IMR-90 (cell line): ENCODE measurements around the gene HIVEP3. TPM values are rescaled to one million over a fixed set of nuclear protein-coding genes. Genes with fewer than 3 reads are reported as not detected.

Experiments used
- ATAC-seq: fragments of 200-7000 bp; cut with Tn5 transposase; 2 replicates; pipeline ENCODE4 v1.9.1; 2020; ENCODE audit warnings: low read depth, mild to moderate bottlenecking, moderate library complexity
- BruUV-seq: library from RNA; stranded (reverse); fragments of 400-500 nt; replicated peaks from 2 replicates; lab custom pipeline; 2021; lab: Mats Ljungman, UMichigan
- CTCF ChIA-PET: fragments of 300-600 bp; formaldehyde crosslinking; extraction: SDS; loops from one replicate; lab custom pipeline; 2021; ENCODE audit warnings: antibody characterized with exemption; lab: Yijun Ruan, JAX
- POLR2A ChIA-PET: fragments of 300-600 bp; sonication (Branson Sonifier 250); formaldehyde crosslinking; loops from one replicate; lab custom pipeline; 2022; ENCODE audit warnings: antibody characterized with exemption; ENCODE audit not compliant: unreplicated experiment; lab: Charles Lee
- DNase-seq: peaks from one replicate; pipeline ENCODE4 v3.0.0; 2013
- H2AFZ ChIP-seq: replicated peaks from 2 replicates; pipeline ENCODE3; 2013; ENCODE audit warnings: low read length, mild to moderate bottlenecking; ENCODE audit not compliant: poor library complexity
- H2AK5ac ChIP-seq: 2 replicates; pipeline ENCODE4 v1.6.1; 2013; ENCODE audit warnings: low read depth, low read length, inconsistent platforms
- H2AK9ac ChIP-seq: replicated peaks from 2 replicates; pipeline ENCODE3; 2013; ENCODE audit warnings: mild to moderate bottlenecking, low read depth, low read length, moderate library complexity; ENCODE audit not compliant: poor library complexity
- H2BK120ac ChIP-seq: 2 replicates; pipeline ENCODE4 v1.6.1; 2013; ENCODE audit warnings: low read depth, low read length, inconsistent platforms
- H2BK15ac ChIP-seq: 3 replicates; pipeline ENCODE4 v1.6.1; 2013; ENCODE audit warnings: low read depth, low read length, inconsistent platforms
- H2BK20ac ChIP-seq: 2 replicates; pipeline ENCODE4 v1.6.1; 2013; ENCODE audit warnings: low read depth, mild to moderate bottlenecking, inconsistent platforms, low read length, moderate library complexity
- H2BK5ac ChIP-seq: 2 replicates; pipeline ENCODE4 v1.6.1; 2013; ENCODE audit warnings: mild to moderate bottlenecking, low read depth, low read length, inconsistent platforms; ENCODE audit not compliant: poor library complexity, severe bottlenecking
- H3K14ac ChIP-seq: replicated peaks from 2 replicates; pipeline ENCODE4 v1.6.1; 2013; ENCODE audit warnings: low read depth, low read length, inconsistent platforms
- H3K18ac ChIP-seq: 2 replicates; pipeline ENCODE4 v1.6.1; 2013; ENCODE audit warnings: low read depth, low read length, control low read depth
- H3K23ac ChIP-seq: 2 replicates; pipeline ENCODE4 v1.6.1; 2013; ENCODE audit warnings: low read depth, low read length, inconsistent platforms
- H3K27ac ChIP-seq: 2 replicates; pipeline ENCODE4 v1.5.1; 2013; ENCODE audit warnings: mild to moderate bottlenecking, control low read depth, low read length; ENCODE audit not compliant: insufficient read depth
- H3K27me3 ChIP-seq: 2 replicates; pipeline ENCODE4 v1.6.1; 2013; ENCODE audit warnings: low read length; ENCODE audit not compliant: control insufficient read depth, insufficient read depth
- H3K36me3 ChIP-seq: 2 replicates; pipeline ENCODE4 v1.6.1; 2013; ENCODE audit warnings: low read length, mixed read lengths; ENCODE audit not compliant: control insufficient read depth, insufficient read depth
- H3K4ac ChIP-seq: 2 replicates; pipeline ENCODE4 v1.6.1; 2013; ENCODE audit warnings: low read depth, low read length, inconsistent platforms
- H3K4me1 ChIP-seq: 2 replicates; pipeline ENCODE4 v1.6.1; 2013; ENCODE audit warnings: low read length, mixed read lengths; ENCODE audit not compliant: control insufficient read depth, insufficient read depth
- H3K4me2 ChIP-seq: 2 replicates; pipeline ENCODE4 v1.6.1; 2013; ENCODE audit warnings: low read depth, mild to moderate bottlenecking, control low read depth, low read length, moderate library complexity
- H3K4me3 ChIP-seq: 2 replicates; pipeline ENCODE4 v1.5.1; 2013; ENCODE audit warnings: low read depth, mild to moderate bottlenecking, control low read depth, low read length, moderate library complexity; ENCODE audit not compliant: insufficient read depth
- H3K56ac ChIP-seq: 2 replicates; pipeline ENCODE4 v1.6.1; 2013; ENCODE audit warnings: low read length, inconsistent platforms; ENCODE audit not compliant: insufficient read depth; ENCODE audit errors: extremely low read depth
- H3K79me1 ChIP-seq, 2 experiments: 2 replicates each; pipeline ENCODE4 v1.6.1; 2013; ENCODE audit warnings: low read length in 2 of 2, inconsistent platforms in 1 of 2, low read depth in 1 of 2
- H3K9ac ChIP-seq: 2 replicates; pipeline ENCODE4 v1.6.1; 2013; ENCODE audit warnings: low read depth, low read length, control low read depth
- H3K9me1 ChIP-seq: 2 replicates; pipeline ENCODE4 v1.6.1; 2013; ENCODE audit warnings: low read length, inconsistent platforms; ENCODE audit not compliant: insufficient read depth
- H3K9me3 ChIP-seq: 2 replicates; pipeline ENCODE4 v1.6.1; 2013; ENCODE audit warnings: low read length; ENCODE audit not compliant: control insufficient read depth, insufficient read depth
- H4K20me1 ChIP-seq: 2 replicates; pipeline ENCODE4 v1.6.1; 2013; ENCODE audit warnings: low read length, inconsistent platforms; ENCODE audit not compliant: insufficient read depth
- H4K5ac ChIP-seq: 2 replicates; pipeline ENCODE4 v1.6.1; 2013; ENCODE audit warnings: mild to moderate bottlenecking, low read depth, low read length, control low read depth
- H4K8ac ChIP-seq, 2 experiments: 2 replicates each; pipeline ENCODE4 v1.6.1; 2013; ENCODE audit warnings: low read depth in 2 of 2, low read length in 2 of 2, control low read depth in 1 of 2, inconsistent platforms in 1 of 2
- H4K91ac ChIP-seq: 2 replicates; pipeline ENCODE4 v1.6.1; 2013; ENCODE audit warnings: low read depth, low read length, inconsistent platforms; ENCODE audit not compliant: insufficient read depth
- BHLHE40 ChIP-seq: fragments of 150-350 bp; IDR thresholded peaks from 2 replicates; pipeline ENCODE4 v1.6.1; 2016; ENCODE audit warnings: mild to moderate bottlenecking, low read depth, low read length
- CEBPB ChIP-seq: IDR thresholded peaks from 2 replicates; pipeline ENCODE4 v1.6.1; 2012; ENCODE audit warnings: low read depth, low read length, improper control_type of control experiment
- CHD1 ChIP-seq: IDR thresholded peaks from 2 replicates; pipeline ENCODE4 v1.6.1; 2012; ENCODE audit warnings: low read depth, low read length, improper control_type of control experiment
- ELK1 ChIP-seq: fragments of 150-350 bp; IDR thresholded peaks from 2 replicates; pipeline ENCODE4 v1.6.1; 2016; ENCODE audit warnings: low read depth, mild to moderate bottlenecking, low read length, moderate library complexity, borderline replicate concordance
- FOS ChIP-seq: fragments of 150-350 bp; IDR thresholded peaks from 2 replicates; pipeline ENCODE4 v1.6.1; 2016; ENCODE audit warnings: low read depth, low read length
- MAFK ChIP-seq: IDR thresholded peaks from 2 replicates; pipeline ENCODE4 v1.6.1; 2012; ENCODE audit warnings: low read depth, low read length, improper control_type of control experiment
- MAZ ChIP-seq: IDR thresholded peaks from 2 replicates; pipeline ENCODE4 v1.6.1; 2012; ENCODE audit warnings: low read depth, mild to moderate bottlenecking, low read length, improper control_type of control experiment, moderate library complexity, borderline replicate concordance
- MXI1 ChIP-seq: IDR thresholded peaks from 2 replicates; pipeline ENCODE4 v1.6.1; 2012; ENCODE audit warnings: low read depth, mild to moderate bottlenecking, low read length, moderate library complexity, borderline replicate concordance
- NFE2L2 ChIP-seq: fragments of 150-350 bp; IDR thresholded peaks from 2 replicates; pipeline ENCODE4 v1.6.1; 2016; ENCODE audit warnings: low read depth, mild to moderate bottlenecking, low read length
- POLR2A ChIP-seq: IDR thresholded peaks from 2 replicates; pipeline ENCODE4 v1.6.1; 2012; ENCODE audit warnings: mild to moderate bottlenecking, low read depth, low read length
- RAD21 ChIP-seq: IDR thresholded peaks from 2 replicates; pipeline ENCODE4 v1.6.1; 2012; ENCODE audit warnings: low read length, improper control_type of control experiment
- RCOR1 ChIP-seq: IDR thresholded peaks from 2 replicates; pipeline ENCODE4 v1.6.1; 2012; ENCODE audit warnings: mild to moderate bottlenecking, low read length, improper control_type of control experiment; ENCODE audit not compliant: insufficient replicate concordance
- RFX5 ChIP-seq: IDR thresholded peaks from 2 replicates; pipeline ENCODE4 v1.8.0; 2012; ENCODE audit warnings: low read depth, mild to moderate bottlenecking, low read length, moderate library complexity
- SMC3 ChIP-seq: fragments of 150-350 bp; IDR thresholded peaks from 2 replicates; pipeline ENCODE4 v1.6.1; 2016; ENCODE audit warnings: low read depth, mild to moderate bottlenecking, antibody characterized with exemption, low read length, moderate library complexity
- USF2 ChIP-seq: fragments of 150-350 bp; IDR thresholded peaks from 2 replicates; pipeline ENCODE4 v1.6.1; 2017; ENCODE audit warnings: mild to moderate bottlenecking, antibody characterized with exemption, low read length, low read depth
- WGBS, 2 experiments: methylation state at CpG; one replicate each; pipeline versions ENCODE4 v1.1.5 to v1.1.7; 2013; ENCODE audit warnings: missing lambda C conversion rate in 2 of 2; ENCODE audit not compliant: insufficient read length in 1 of 2; ENCODE audit errors: extremely low coverage in 2 of 2; 5-methylcytosine and 5-hydroxymethylcytosine counted together
- dilution Hi-C: fragments of 300-500 bp; cut with HindIII; formaldehyde crosslinking; loops from one replicate; pipeline ENCODE4 v1.14.3; 2018; ENCODE audit warnings: low sequenced_read_pairs; ENCODE audit not compliant: unreplicated experiment
- in situ Hi-C: fragments of 300-500 bp; cut with MboI; formaldehyde crosslinking; loops from 3 replicates; pipeline ENCODE4 v1.14.3; 2019; ENCODE audit warnings: low sequenced_read_pairs, inconsistent platforms, mixed read lengths
- intact Hi-C: fragments of 100-400 bp; cut with micrococcal nuclease; formaldehyde crosslinking; loops from 2 replicates; pipeline ENCODE4 v1.10.0; 2022
- polyA plus RNA-seq, 3 experiments: library from polyadenylated mRNA; depleted of rRNA; stranded (reverse); fragments of >200 nt; gene quantifications; 2 replicates each; pipeline ENCODE4 v1.2.3, GENCODE V29; 2012; ENCODE audit warnings: low replicate concordance in 1 of 3
- total RNA-seq: library from RNA; depleted of rRNA; stranded (reverse); fragments of >200 nt; gene quantifications from 2 replicates; pipeline ENCODE4 v1.2.3, GENCODE V29; 2012
- TF ChIP-seq, protein P1 (sequence below): conservative IDR thresholded peaks from 2 replicates; pipeline ENCODE4 v1.5.1; 2012; ENCODE audit warnings: mild to moderate bottlenecking, low read depth, low read length, improper control_type of control experiment

HIVEP3 gene
- total and polyA plus RNA-seq, 2 of the 4 experiments (the other 2 are of a cell fraction), result 1.4 to 4.0 TPM

DNA sequence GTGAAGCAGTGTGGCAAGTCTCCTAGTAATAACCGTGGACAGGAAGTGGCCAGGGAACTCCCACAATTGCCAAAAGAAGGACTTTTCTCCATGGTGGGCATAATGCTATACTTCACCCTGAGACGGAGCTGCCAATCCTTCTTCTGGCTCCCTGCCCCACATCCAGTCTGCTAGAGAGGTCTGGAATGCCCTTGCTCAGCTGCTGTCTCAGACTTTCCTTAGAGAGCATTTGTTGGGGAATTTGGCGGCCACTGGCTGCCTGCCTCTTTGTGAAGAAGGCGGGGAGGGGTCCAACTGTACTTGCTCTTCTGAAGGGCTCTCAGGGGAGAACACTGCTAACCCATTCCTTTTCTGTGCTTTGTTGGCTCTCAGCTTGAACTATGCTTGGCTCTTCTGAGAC, 310.5 kb downstream of the HIVEP3 start:
- H3K4me1 ChIP-seq, result peaks cover 8% of the 10 kb centered on the region
- no peak overlapping the region for H3K14ac ChIP-seq
- H2BK20ac ChIP-seq, result no peak overlapping the region
- no peak overlapping the region for H2BK5ac ChIP-seq
- peaks cover 11 to 23% of the 10 kb centered on the region in 2 experiments; a peak in 2 of 4 replicates for H3K79me1 ChIP-seq
- H3K27ac ChIP-seq, result no peak overlapping the region
- no peaks in the 10 kb centered on the region for H3K36me3 ChIP-seq
- no peak overlapping the region for H2BK120ac ChIP-seq
- H2AK9ac ChIP-seq, result no peak overlapping the region
- no TSS peak for BruUV-seq
- H4K20me1 ChIP-seq, result no peaks in the 10 kb centered on the region; the same call in 1 of the 2 replicates
- H3K23ac ChIP-seq, result no peak overlapping the region
- in situ Hi-C loops, result no loop called here
- H3K9me3 ChIP-seq, result no peaks in the 10 kb centered on the region; the same call in 1 of the 2 replicates
- dilution Hi-C loops, result no loop called here
- ATAC-seq, result peak; percentile 65
- H4K8ac ChIP-seq, result no peak overlapping the region
- H3K4me2 ChIP-seq, result no peak overlapping the region
- peak; percentile 34 for DNase-seq
- CTCF ChIA-PET, result no interaction called here
- POLR2A ChIA-PET, result no interaction called here
- H2AK5ac ChIP-seq, result 0 out of 2 replicates have a peak overlapping the region, but pooled peaks have one; percentile 53
- no peak overlapping the region for H2AFZ ChIP-seq
- no peak overlapping the region for H3K18ac ChIP-seq
- no peak overlapping the region for H3K9ac ChIP-seq
- 0 out of 2 replicates have a peak, but pooled peaks cover 6% of the 10 kb centered on the region for H3K9me1 ChIP-seq
- no peak overlapping the region for H3K4ac ChIP-seq
- H3K27me3 ChIP-seq, result no peaks in the 10 kb centered on the region
- H4K5ac ChIP-seq, result no peak overlapping the region
- TF ChIP-seq MAFK (no peak), BHLHE40 (no peak), NFE2L2 (no peak), POLR2A (no peak), USF2 (no peak), RAD21 (no peak), SMC3 (no peak), FOS (no peak), MXI1 (no peak), MAZ (no peak), RFX5 (no peak), RCOR1 (no peak), CEBPB (no peak), ELK1 (no peak), CHD1 (no peak)
- TF ChIP-seq, protein P1, sequence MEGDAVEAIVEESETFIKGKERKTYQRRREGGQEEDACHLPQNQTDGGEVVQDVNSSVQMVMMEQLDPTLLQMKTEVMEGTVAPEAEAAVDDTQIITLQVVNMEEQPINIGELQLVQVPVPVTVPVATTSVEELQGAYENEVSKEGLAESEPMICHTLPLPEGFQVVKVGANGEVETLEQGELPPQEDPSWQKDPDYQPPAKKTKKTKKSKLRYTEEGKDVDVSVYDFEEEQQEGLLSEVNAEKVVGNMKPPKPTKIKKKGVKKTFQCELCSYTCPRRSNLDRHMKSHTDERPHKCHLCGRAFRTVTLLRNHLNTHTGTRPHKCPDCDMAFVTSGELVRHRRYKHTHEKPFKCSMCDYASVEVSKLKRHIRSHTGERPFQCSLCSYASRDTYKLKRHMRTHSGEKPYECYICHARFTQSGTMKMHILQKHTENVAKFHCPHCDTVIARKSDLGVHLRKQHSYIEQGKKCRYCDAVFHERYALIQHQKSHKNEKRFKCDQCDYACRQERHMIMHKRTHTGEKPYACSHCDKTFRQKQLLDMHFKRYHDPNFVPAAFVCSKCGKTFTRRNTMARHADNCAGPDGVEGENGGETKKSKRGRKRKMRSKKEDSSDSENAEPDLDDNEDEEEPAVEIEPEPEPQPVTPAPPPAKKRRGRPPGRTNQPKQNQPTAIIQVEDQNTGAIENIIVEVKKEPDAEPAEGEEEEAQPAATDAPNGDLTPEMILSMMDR, result no peak
- no peak overlapping the region for H2BK15ac ChIP-seq
- H4K91ac ChIP-seq, result no peak overlapping the region
- WGBS, 2 experiments, result 20% methylated on average over 1 of the region's 4 CpGs; no CpG with 5 or more reads in 1 of the 2 experiments
- no peak overlapping the region for H3K56ac ChIP-seq
- no peak overlapping the region for H3K4me3 ChIP-seq
- intact Hi-C loops, result no loop called here
